Transverse colon (tissue), 4 donors: Measurements from ENCODE around the gene TAPBPL.

Experiments
- EP300 ChIP-seq: sonication (generic); formaldehyde crosslinking; IDR thresholded peaks from one replicate; pipeline ENCODE4 v1.6.1; 2017; ENCODE audit warnings: antibody characterized with exemption, low read depth
- POLR2A ChIP-seq: fragments of 450-650 bp; IDR thresholded peaks from one replicate; pipeline ENCODE4 v1.6.1; 2016; ENCODE audit warnings: antibody characterized with exemption, mild to moderate bottlenecking, moderate library complexity
- POLR2AphosphoS5 ChIP-seq, 3 donors: sonication (generic); formaldehyde crosslinking; IDR thresholded peaks; one replicate each; pipeline ENCODE4 v1.6.1; 2016; ENCODE audit warnings: antibody characterized with exemption in 3 of 3
- TF ChIP-seq, protein P1 (sequence below), 5 experiments: fragments of 200-600 bp in 3 of 5; fragments of 450-650 bp in 2 of 5; sonication (generic) in 3 of 5; IDR thresholded peaks; 1 replicate in 2 of 5; 2 replicates in 3 of 5; pipeline ENCODE4 v1.5.1; 2016 to 2017; ENCODE audit warnings: antibody characterized with exemption in 5 of 5, inconsistent platforms in 3 of 5, mild to moderate bottlenecking in 2 of 5, moderate library complexity in 1 of 5

GRCh38 chr12:6428326-6428725 lies 23.5 kb upstream of the TAPBPL start:
- TF ChIP-seq, protein P1, sequence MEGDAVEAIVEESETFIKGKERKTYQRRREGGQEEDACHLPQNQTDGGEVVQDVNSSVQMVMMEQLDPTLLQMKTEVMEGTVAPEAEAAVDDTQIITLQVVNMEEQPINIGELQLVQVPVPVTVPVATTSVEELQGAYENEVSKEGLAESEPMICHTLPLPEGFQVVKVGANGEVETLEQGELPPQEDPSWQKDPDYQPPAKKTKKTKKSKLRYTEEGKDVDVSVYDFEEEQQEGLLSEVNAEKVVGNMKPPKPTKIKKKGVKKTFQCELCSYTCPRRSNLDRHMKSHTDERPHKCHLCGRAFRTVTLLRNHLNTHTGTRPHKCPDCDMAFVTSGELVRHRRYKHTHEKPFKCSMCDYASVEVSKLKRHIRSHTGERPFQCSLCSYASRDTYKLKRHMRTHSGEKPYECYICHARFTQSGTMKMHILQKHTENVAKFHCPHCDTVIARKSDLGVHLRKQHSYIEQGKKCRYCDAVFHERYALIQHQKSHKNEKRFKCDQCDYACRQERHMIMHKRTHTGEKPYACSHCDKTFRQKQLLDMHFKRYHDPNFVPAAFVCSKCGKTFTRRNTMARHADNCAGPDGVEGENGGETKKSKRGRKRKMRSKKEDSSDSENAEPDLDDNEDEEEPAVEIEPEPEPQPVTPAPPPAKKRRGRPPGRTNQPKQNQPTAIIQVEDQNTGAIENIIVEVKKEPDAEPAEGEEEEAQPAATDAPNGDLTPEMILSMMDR (IDR thresholded peaks at IDR 0.05), result no peak
- TF ChIP-seq POLR2A (no peak), EP300 (no peak), POLR2AphosphoS5 (IDR thresholded peaks at IDR 0.05) (no peak)
